GM21526 (cell line): ENCODE results near the gene CDK2.
"Not testable (repeated sequence)": the region's sequence is repeated elsewhere in the genome, so short reads cannot be mapped to it uniquely, and the experiment has no call there.

Source experiments
- ATAC-seq: cut with Tn5 transposase; IDR thresholded peaks from one replicate; pipeline ENCODE4 v1.9.1; 2021; ENCODE audit warnings: moderate library complexity; ENCODE audit not compliant: unreplicated experiment, low FRiP score

The CDK2 gene

GRCh38 chr12:55974308-55974730 lies 7.7 kb downstream of the CDK2 start:
- peak; percentile 22 for ATAC-seq

GRCh38 chr12:55978393-55978792 lies 11.8 kb downstream of the CDK2 start:
- no peak for ATAC-seq

DNA sequence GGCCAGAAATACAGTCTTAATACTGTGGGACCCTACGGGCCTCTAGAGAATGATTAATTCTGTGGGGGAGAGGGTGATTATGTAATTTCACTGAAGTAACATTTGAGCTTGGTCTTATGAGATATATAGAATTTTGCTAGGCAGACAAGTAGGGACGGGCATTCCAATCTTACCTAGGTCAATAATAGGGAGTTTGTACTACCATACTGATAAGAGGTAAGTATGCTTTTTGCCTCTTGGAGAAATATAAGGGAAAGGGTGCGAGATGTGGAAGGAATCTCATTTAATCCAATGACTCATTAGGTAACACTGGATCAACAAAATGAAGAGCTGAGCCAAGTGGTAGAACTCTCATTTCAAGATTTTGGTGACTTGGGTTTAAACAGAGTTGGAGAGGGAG lies 12.4 kb downstream of the CDK2 start:
- ATAC-seq, result no peak

DNA sequence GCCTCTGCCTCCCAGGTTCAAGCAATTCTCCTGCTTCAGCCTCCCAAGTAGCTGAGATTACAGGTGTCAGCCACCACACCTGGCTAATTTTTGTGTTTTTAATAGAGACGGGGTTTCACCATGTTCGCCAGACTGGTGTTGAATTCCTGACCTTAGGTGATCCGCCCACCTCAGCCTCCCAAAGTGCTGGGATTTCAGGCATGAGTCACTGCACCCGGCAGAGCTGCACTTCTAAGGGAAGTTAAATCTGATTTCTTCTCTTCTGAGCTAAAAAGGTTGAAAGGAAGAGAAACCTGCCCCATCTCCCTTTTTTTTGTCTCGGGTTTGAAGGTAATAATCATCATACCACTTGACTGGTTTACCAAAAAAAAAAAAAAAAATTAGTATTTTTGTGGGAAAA lies 15.3 kb downstream of the CDK2 start:
- ATAC-seq, result not testable (repeated sequence)

DNA sequence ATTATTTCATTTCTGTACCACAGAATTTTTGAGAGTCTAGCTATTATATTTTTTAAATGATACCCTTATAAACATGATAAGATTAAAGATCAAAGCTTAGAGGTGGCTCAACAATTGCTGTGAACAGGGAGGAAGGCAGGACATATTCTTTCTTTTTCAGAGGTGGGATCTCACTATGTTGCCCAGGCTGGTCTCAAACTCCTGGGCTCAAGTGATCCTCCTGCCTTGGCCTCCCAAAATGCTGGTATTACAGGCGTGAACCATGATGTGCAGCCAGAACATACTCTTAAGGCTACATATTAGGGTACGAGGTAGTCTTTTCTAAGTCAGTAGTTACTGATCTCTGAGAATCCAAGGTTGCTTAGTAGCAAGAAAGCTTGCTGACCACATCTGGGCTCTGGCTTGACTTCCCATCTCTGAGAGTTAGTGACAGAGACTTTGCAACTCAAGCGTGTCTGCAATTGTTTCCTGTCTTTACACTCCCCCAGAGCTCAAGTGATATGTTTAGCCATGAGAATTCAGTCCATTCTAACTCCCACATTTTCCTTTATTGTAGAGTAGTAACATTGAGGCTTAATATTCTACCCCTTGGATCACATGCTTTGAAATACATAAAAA lies 15.8 kb downstream of the CDK2 start:
- peak; percentile 60 for ATAC-seq

- no peak for ATAC-seq
Measured at GRCh38 chr12:55983232-55983842, 16.7 kb downstream of the CDK2 start.

DNA sequence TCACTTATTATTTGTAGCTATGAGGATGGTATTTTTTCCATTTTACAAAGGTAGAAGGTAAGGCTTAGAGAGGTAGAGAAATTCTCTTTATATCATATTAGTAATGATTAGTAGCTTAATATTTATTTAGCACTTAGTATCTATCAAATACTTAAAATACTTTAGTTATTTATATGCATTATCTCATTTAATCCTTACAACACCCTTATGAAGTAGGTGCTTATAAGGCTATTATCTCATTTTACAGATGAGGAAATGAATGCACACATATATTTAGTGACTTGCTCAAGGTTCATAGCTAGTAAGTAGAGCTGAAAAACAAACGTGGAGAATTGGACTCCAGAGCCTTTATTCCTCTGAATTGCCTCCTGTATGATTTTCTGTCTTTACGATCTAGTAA lies 18.2 kb downstream of the CDK2 start:
- ATAC-seq, result no peak

DNA sequence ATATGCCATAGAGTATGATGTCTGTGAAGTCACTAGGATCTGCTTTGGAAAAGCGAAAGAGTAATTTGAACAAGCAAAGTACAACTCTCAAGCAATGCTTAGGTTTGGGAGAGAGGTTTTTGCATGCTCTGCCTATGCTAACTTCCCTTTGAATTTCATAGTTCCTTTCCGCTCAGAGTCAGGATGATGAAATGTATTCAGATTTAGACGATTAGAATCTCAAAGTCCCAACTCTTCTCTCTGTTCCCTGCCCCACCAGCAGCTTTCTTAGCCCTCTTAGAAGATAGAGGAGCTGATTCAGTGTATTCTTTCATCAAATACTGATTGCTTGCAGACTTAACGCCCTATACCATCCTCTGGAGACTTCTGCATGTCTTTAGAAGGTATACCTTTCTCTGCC lies 18.7 kb downstream of the CDK2 start:
- ATAC-seq, result no peak

GRCh38 chr12:55985976-55986375 lies 19.3 kb downstream of the CDK2 start:
- not testable (repeated sequence) for ATAC-seq

DNA sequence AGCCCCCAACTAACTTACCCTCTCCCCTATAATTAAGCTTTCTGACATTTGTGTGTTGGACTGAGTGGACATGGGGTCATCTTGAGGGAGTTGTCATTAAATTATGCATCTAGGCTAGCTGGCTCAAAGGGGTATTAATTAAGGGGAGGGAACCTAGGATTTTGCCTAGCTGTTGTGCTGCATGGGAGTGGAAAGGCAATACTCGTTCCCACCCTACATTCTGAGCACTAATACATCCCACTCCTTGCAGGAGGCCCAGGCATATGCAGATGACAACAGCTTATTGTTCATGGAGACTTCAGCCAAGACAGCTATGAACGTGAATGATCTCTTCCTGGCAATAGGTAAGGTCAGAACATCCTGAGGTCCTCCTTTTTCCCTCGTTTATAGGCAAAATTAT lies 24.5 kb downstream of the CDK2 start:
- no peak for ATAC-seq

GRCh38 chr12:55993230-55993853 lies 26.7 kb downstream of the CDK2 start:
- no peak for ATAC-seq

GRCh38 chr12:55995366-55995765 lies 28.7 kb downstream of the CDK2 start:
- no peak for ATAC-seq

DNA sequence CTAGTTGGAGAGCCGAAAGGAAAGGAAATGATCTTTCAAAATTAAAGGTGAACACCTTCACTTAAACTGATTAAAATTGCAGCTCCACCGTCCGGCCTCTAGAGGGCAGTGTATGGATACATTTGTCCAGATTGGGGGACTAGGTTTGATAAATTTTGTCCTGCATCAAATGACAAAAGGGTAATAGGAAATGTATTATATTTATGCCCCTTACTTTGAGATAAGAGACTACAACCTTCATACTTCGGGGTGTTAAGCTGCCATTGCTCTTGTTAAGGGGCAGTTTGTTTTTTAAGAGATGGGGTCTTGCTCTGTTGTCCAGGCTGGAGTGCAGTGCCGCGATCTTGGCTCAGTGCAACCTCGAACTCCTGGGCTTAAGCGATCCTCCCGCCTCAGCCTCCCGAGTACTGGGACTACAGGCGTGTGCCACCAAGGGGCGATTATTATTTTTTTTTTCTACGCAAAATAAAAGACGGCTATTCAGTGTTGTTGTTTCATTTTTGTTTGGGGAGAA lies 29.6 kb downstream of the CDK2 start:
- ATAC-seq, result no peak

DNA sequence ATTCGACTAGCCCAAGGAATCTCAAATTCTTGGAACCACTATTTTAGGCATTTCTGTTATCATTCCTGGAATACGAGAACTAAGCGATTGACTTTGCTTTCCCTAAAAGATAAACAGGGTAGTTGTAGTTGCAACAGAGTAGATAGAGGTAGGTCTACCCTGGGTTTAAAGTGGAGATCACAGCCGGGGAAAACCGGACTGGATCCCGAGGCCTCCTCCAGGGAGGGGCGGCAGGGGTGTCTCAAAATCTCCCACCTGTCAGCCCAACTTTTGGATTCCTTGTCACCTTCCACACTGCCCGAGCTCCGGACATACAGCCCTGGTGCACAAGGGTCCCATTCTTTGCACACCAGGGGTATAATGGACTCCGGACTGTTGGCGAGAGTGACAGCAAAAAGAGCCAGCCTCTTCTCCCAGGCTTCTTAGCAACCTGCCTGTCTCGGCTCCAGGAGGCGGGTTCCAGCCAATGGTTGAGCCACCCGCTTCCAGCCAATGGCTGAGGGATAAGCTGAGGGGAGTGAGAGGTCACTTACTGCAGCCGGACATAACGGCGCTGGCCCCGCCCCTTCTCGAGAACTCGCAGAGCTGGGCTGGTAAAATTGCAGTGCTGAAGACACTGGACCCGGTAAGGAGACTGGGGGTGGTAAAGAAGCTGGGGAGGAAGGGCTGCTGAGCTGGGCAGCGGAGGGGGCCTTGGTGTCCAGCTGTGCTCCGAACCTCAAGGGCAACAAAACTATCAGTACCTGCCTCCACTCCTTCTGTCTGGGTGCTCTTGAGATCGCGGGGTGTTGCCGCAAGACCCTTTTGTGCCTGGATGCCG lies 30.3 kb downstream of the CDK2 start, which contains the start of gene SUOX:
Gene SUOX, plus strand, starts transcription at position 562 of the 820 bp plus-strand sequence. CDS start 4,946 bp downstream, outside the sequence.
- peak; percentile 98 for ATAC-seq

GRCh38 chr12:55997535-55997859 lies 30.9 kb downstream of the CDK2 start:
- ATAC-seq, result no peak

DNA sequence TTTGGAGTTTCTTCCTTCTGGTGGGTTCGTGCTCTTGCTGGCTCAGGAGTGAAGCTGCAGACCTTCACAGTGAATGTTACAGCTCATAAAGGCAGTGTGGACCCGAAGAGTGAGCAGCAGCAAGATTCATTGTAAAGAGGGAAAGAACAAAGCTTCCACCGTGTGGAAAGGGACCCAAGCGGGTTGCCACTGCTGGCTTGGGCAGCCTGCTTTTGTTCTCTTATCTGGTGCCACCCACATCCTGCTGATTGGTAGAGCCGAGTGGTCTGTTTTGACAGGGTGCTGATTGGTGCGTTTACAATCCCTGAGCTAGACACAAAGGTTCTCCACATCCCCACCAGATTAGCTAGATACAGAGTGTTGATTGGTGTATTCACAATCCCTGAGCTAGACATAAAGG lies 32.9 kb downstream of the CDK2 start:
- ATAC-seq, result not testable (repeated sequence)

DNA sequence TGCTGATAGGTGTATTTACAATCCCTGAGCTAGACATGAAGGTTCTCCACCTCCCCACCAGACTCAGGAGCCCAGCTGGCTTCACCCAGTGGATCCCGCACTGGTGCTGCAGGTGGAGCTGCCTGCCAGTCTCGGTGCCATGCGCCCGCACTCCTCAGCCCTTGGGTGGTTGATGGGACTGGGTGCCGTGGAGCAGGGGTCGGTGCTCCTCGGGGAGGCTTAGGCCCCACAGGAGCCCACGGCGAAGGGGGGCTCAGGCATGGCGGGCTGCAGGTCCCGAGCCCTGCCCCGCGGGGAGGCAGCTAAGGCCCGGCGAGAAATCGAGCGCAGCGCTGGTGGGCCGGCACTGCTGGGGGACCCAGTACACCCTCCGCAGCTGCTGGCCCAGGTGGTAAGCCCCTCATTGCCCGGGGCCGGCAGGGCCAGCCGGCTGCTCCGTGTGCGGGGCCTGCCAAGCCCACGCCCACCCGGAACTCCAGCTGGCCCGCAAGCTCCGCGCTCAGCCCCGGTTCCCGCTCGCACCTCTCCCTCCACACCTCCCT lies 33.4 kb downstream of the CDK2 start:
- not testable (repeated sequence) for ATAC-seq

GRCh38 chr12:56001487-56002100 lies 35.0 kb downstream of the CDK2 start:
- ATAC-seq, result no peak

DNA sequence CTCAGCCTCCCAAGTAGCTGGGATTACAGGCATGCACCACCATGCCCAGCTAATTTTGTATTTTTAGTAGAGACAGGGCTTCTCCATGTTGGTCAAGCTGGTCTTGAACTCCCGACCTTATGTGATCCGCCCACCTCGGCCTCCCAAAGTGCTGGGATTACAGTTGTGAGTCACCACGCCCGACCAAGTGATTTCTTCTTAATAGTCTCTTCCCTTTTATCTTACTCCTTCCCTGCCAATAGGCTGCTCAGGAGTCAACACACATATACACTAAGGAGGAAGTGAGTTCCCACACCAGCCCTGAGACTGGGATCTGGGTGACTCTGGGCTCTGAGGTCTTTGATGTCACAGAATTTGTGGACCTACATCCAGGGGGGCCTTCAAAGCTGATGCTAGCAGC lies 36.7 kb downstream of the CDK2 start:
- ATAC-seq, result not testable (repeated sequence)

DNA sequence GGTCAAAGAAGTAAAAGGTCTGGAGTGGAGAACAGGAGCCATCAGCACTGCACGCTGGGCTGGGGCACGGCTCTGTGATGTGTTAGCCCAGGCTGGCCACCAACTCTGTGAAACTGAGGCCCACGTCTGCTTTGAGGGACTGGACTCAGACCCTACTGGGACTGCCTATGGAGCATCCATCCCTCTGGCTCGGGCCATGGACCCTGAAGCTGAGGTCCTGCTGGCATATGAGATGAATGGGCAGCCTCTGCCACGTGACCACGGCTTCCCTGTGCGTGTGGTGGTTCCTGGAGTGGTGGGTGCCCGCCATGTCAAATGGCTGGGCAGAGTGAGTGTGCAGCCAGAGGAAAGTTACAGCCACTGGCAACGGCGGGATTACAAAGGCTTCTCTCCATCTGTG lies 37.6 kb downstream of the CDK2 start:
- ATAC-seq, result no peak
